Smooth muscle cell (in vitro differentiated cells): Measurements from ENCODE around the gene ALDH3B1. TPM values are rescaled to one million over a fixed set of nuclear protein-coding genes. Genes with fewer than 3 reads are reported as not detected.

Experiments used
- DNase-seq: peaks from one replicate; lab custom pipeline; 2025; ENCODE audit not compliant: unreplicated experiment; lab: John Stamatoyannopoulos, UW
- H2AFZ ChIP-seq: fragments of 200-600 bp; sonication (generic); 2 replicates; pipeline ENCODE4 v1.6.0; 2016; ENCODE audit warnings: antibody characterized with exemption, low read depth, mild to moderate bottlenecking
- H3F3A ChIP-seq: fragments of 200-600 bp; sonication (generic); 2 replicates; pipeline ENCODE4 v1.6.0; 2017; ENCODE audit warnings: antibody characterized with exemption, low read depth
- H3K27ac ChIP-seq: fragments of 200-600 bp; sonication (generic); 2 replicates; pipeline ENCODE4 v1.5.1; 2016; ENCODE audit warnings: low read depth, mild to moderate bottlenecking
- H3K27me3 ChIP-seq: fragments of 200-600 bp; sonication (generic); 2 replicates; pipeline ENCODE4 v1.6.1; 2016; ENCODE audit warnings: low read depth, mild to moderate bottlenecking
- H3K36me3 ChIP-seq: fragments of 200-600 bp; sonication (generic); 2 replicates; pipeline ENCODE4 v1.5.1; 2016; ENCODE audit warnings: low read depth
- H3K4me1 ChIP-seq: fragments of 200-600 bp; sonication (generic); 2 replicates; pipeline ENCODE4 v1.5.1; 2016; ENCODE audit warnings: low read depth
- H3K4me2 ChIP-seq: fragments of 200-600 bp; sonication (generic); 2 replicates; pipeline ENCODE4 v1.6.0; 2016; ENCODE audit warnings: mild to moderate bottlenecking
- H3K4me3 ChIP-seq: fragments of 200-600 bp; sonication (generic); 2 replicates; pipeline ENCODE4 v1.5.1; 2016; ENCODE audit warnings: mild to moderate bottlenecking
- H3K79me2 ChIP-seq: fragments of 200-600 bp; sonication (generic); 2 replicates; pipeline ENCODE4 v1.6.0; 2016; ENCODE audit warnings: low read depth, mild to moderate bottlenecking
- H3K9ac ChIP-seq: fragments of 200-600 bp; sonication (generic); 2 replicates; pipeline ENCODE4 v1.6.0; 2016; ENCODE audit warnings: low read depth
- H3K9me3 ChIP-seq: fragments of 200-600 bp; sonication (generic); replicated peaks from 2 replicates; pipeline ENCODE4 v1.5.1; 2016; ENCODE audit warnings: low read depth
- H4K20me1 ChIP-seq: fragments of 200-600 bp; sonication (generic); 2 replicates; pipeline ENCODE4 v1.6.0; 2016; ENCODE audit warnings: low read depth
- CTCF ChIP-seq: fragments of 200-600 bp; sonication (generic); IDR thresholded peaks from 2 replicates; pipeline ENCODE4 v1.5.1; 2017; ENCODE audit warnings: borderline replicate concordance, mild to moderate bottlenecking, antibody characterized with exemption; ENCODE audit not compliant: insufficient read depth, poor library complexity, severe bottlenecking
- WGBS: methylation state at CpG from one replicate; pipeline ENCODE4 v1.1.7; 2016; ENCODE audit warnings: low lambda C conversion rate; 5-methylcytosine and 5-hydroxymethylcytosine counted together
- polyA plus RNA-seq: library from polyadenylated mRNA; unstranded; fragments of >200 nt; fragmentation: Nextera tagmentation; extraction: Ambion mirVana; gene quantifications from 2 replicates; pipeline ENCODE4 v1.2.1, GENCODE V29; 2016
- total RNA-seq: library from RNA; depleted of rRNA; stranded (reverse); fragments of >200 nt; gene quantifications from 2 replicates; pipeline ENCODE4 v1.2.3, GENCODE V29; 2014

The ALDH3B1 gene
- total and polyA plus RNA-seq, 2 experiments from 2014 or later: 8.8 to 9.9 TPM

- no peaks in the 10 kb centered on the region for H4K20me1 ChIP-seq
- peaks cover 11% of the 10 kb centered on the region for H3K4me1 ChIP-seq
- TF ChIP-seq CTCF: no peak
- H3K4me3 ChIP-seq: no peak overlapping the region
- DNase-seq: no peak
- no peaks in the 10 kb centered on the region for H3K36me3 ChIP-seq
- H2AFZ ChIP-seq: no peak overlapping the region
- WGBS: 93% methylated on average over 13 of the region's 13 CpGs
- H3K9ac ChIP-seq: no peak overlapping the region
- no peaks in the 10 kb centered on the region for H3K9me3 ChIP-seq
- no peaks in the 10 kb centered on the region for H3F3A ChIP-seq
- no peak overlapping the region for H3K27ac ChIP-seq
- peaks cover 16% of the 10 kb centered on the region for H3K79me2 ChIP-seq
- H3K4me2 ChIP-seq: no peak overlapping the region
- H3K27me3 ChIP-seq: no peaks in the 10 kb centered on the region
Observed at GRCh38 chr11:68035266-68035876, 25.2 kb downstream of the ALDH3B1 start.

- H3K79me2 ChIP-seq: peaks cover 12% of the 10 kb centered on the region
- TF ChIP-seq CTCF: no peak
- H3K27me3 ChIP-seq: no peaks in the 10 kb centered on the region
- H3K9me3 ChIP-seq: no peaks in the 10 kb centered on the region
- no peak overlapping the region for H3K4me2 ChIP-seq
- no peak overlapping the region for H3K27ac ChIP-seq
- no peaks in the 10 kb centered on the region for H3F3A ChIP-seq
- no peak overlapping the region for H3K9ac ChIP-seq
- peaks cover 11% of the 10 kb centered on the region for H3K4me1 ChIP-seq
- DNase-seq: no peak
- H2AFZ ChIP-seq: no peak overlapping the region
- 88% methylated on average over 27 of the region's 27 CpGs for WGBS
- no peaks in the 10 kb centered on the region for H4K20me1 ChIP-seq
- H3K4me3 ChIP-seq: no peak overlapping the region
- no peaks in the 10 kb centered on the region for H3K36me3 ChIP-seq
Observed at GRCh38 chr11:68036141-68036716, 26.1 kb downstream of the ALDH3B1 start.

DNA sequence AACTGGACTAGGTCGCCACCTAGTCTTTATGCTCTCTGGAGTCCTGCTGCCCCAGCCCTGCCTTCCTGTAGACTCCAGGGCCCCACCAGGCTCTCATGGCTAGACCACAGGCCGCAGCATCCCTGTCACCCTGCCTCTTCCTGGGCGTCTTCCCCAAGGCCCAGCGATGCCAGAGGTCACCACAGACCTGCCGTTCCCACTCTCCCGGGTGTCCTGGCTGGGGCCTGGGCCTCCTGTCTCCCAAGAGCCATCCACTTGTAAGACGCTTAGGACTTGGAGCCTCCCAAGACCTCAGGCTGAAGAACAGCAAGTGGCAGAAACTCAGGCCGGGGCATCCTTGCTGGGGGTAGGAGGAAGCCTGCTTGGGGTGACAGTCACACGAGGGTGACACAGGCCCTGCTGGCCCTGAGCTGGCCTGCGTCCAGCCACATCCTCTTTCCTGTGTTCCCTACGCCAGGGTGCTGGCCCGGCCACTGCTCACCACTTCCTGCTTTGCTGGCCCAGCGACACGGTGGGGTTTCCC is 26.7 kb downstream of the ALDH3B1 start:
- no peak overlapping the region for H3K9ac ChIP-seq
- no peaks in the 10 kb centered on the region for H4K20me1 ChIP-seq
- TF ChIP-seq CTCF: no peak
- H3K9me3 ChIP-seq: no peaks in the 10 kb centered on the region
- H3K36me3 ChIP-seq: no peaks in the 10 kb centered on the region
- no peak overlapping the region for H2AFZ ChIP-seq
- peaks cover 6% of the 10 kb centered on the region for H3K79me2 ChIP-seq
- no peak overlapping the region for H3K4me2 ChIP-seq
- WGBS: 91% methylated on average over 14 of the region's 14 CpGs
- H3F3A ChIP-seq: no peaks in the 10 kb centered on the region
- H3K4me1 ChIP-seq: peaks cover 11% of the 10 kb centered on the region
- no peak overlapping the region for H3K27ac ChIP-seq
- H3K27me3 ChIP-seq: no peaks in the 10 kb centered on the region
- DNase-seq: no peak
- no peak overlapping the region for H3K4me3 ChIP-seq
